HepG2 (cell line): ENCODE measurements around the gene TTC28. TPM values are rescaled to one million over a fixed set of nuclear protein-coding genes. Genes with fewer than 3 reads are reported as not detected.

Experiments
- ARNT2 ChIP-seq: sonication (generic); formaldehyde crosslinking; IDR thresholded peaks from 2 replicates; pipeline ENCODE4 v1.8.0; 2022; ENCODE audit warnings: mild to moderate bottlenecking, low read depth, missing genetic modification reagents, moderate library complexity
- CREB3 ChIP-seq: sonication (generic); formaldehyde crosslinking; IDR thresholded peaks from 2 replicates; pipeline ENCODE4 v1.5.0; 2020; ENCODE audit warnings: missing genetic modification reagents
- IRX3 ChIP-seq: sonication (generic); formaldehyde crosslinking; IDR thresholded peaks from 2 replicates; pipeline ENCODE4 v1.8.1; 2023; ENCODE audit warnings: mild to moderate bottlenecking, low read depth, missing genetic modification reagents, borderline replicate concordance
- KLF15 ChIP-seq: sonication (generic); formaldehyde crosslinking; IDR thresholded peaks from 2 replicates; pipeline ENCODE4 v1.8.1; 2023; ENCODE audit warnings: borderline replicate concordance, mild to moderate bottlenecking, inconsistent platforms, missing genetic modification reagents, mixed read lengths
- MED8 ChIP-seq: sonication (generic); formaldehyde crosslinking; IDR thresholded peaks from 2 replicates; pipeline ENCODE4 v1.8.1; 2023; ENCODE audit warnings: mild to moderate bottlenecking, missing genetic modification reagents; ENCODE audit not compliant: insufficient replicate concordance
- MYNN ChIP-seq: sonication (generic); formaldehyde crosslinking; IDR thresholded peaks from 2 replicates; pipeline ENCODE4 v1.4.0; 2020; ENCODE audit warnings: mild to moderate bottlenecking, low read depth, missing genetic modification reagents
- NFE2L2 ChIP-seq: fragments of 150-350 bp; IDR thresholded peaks from 2 replicates; pipeline ENCODE4 v1.6.1; 2014; ENCODE audit warnings: low read length
- RCOR2 ChIP-seq: IDR thresholded peaks from 2 replicates; pipeline ENCODE4 v1.6.1; 2016; ENCODE audit warnings: missing biosample characterization, missing genetic modification reagents
- SMARCC2 ChIP-seq: fragments of 450-650 bp; IDR thresholded peaks from 2 replicates; pipeline ENCODE4 v1.6.1; 2017; ENCODE audit warnings: antibody characterized with exemption, mild to moderate bottlenecking
- YY1 ChIP-seq: IDR thresholded peaks from 2 replicates; pipeline ENCODE4 v1.6.1; 2011; ENCODE audit warnings: low read length, low read depth, moderate library complexity, mild to moderate bottlenecking; ENCODE audit not compliant: insufficient read depth, insufficient replicate concordance
- ZBTB7B ChIP-seq: sonication (generic); formaldehyde crosslinking; IDR thresholded peaks from 2 replicates; pipeline ENCODE4 v1.4.0; 2020; ENCODE audit warnings: missing genetic modification reagents
- ZNF362 ChIP-seq: sonication (generic); formaldehyde crosslinking; IDR thresholded peaks from 2 replicates; pipeline ENCODE4 v1.4.0; 2020; ENCODE audit warnings: missing genetic modification reagents, mild to moderate bottlenecking, borderline replicate concordance
- polyA plus RNA-seq, 8 experiments: library from polyadenylated mRNA; depleted of rRNA in 3 of 8; stranded (reverse) in 7 of 8; unstranded in 1 of 8; fragments of >200 nt; fragmentation: Illumina TruSeq in 4 of 8; extraction: Trizol in 4 of 8; gene quantifications; 2 replicates each; pipeline versions ENCODE4 v1.2.1 to v1.2.3, GENCODE V29; 2011 to 2016; ENCODE audit warnings: low read depth in 4 of 8, missing spikeins in 1 of 8, mixed read lengths in 1 of 8; ENCODE audit not compliant: insufficient read depth in 1 of 8
- total RNA-seq, 5 experiments: library from RNA; depleted of rRNA; stranded (reverse); fragments of >200 nt; fragmentation: Illumina TruSeq; extraction: Trizol; gene quantifications; 2 replicates each; pipeline ENCODE4 v1.2.3, GENCODE V29; 2016; ENCODE audit warnings: low read depth in 1 of 5
- TF ChIP-seq, protein P1 (sequence below): sonication (generic); formaldehyde crosslinking; conservative IDR thresholded peaks from 2 replicates; pipeline ENCODE4 v1.8.0; 2022; ENCODE audit warnings: low read depth, missing genetic modification reagents

Gene TTC28
- total and polyA plus RNA-seq, 2 of the 13 experiments (the other 11 are each of a cell fraction or from before 2014, with no cell fraction given) = 4.2 to 13.1 TPM

- TF ChIP-seq ARNT2 (CRISPR knock-in tag) (no peak), RCOR2 (CRISPR knock-in tag) (no peak), MYNN (CRISPR knock-in tag) (no peak), YY1 (no peak), MED8 (CRISPR knock-in tag) (no peak), SMARCC2 (no peak), KLF15 (CRISPR knock-in tag) (no peak), NFE2L2 (no peak), CREB3 (CRISPR knock-in tag) (no peak), IRX3 (no peak), ZBTB7B (no peak), ZNF362 (CRISPR knock-in tag) (no peak)
- TF ChIP-seq, protein P1, sequence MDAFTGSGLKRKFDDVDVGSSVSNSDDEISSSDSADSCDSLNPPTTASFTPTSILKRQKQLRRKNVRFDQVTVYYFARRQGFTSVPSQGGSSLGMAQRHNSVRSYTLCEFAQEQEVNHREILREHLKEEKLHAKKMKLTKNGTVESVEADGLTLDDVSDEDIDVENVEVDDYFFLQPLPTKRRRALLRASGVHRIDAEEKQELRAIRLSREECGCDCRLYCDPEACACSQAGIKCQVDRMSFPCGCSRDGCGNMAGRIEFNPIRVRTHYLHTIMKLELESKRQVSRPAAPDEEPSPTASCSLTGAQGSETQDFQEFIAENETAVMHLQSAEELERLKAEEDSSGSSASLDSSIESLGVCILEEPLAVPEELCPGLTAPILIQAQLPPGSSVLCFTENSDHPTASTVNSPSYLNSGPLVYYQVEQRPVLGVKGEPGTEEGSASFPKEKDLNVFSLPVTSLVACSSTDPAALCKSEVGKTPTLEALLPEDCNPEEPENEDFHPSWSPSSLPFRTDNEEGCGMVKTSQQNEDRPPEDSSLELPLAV (CRISPR knock-in tag) = no peak
Observed at GRCh38 chr22:28465841-28466240, 213.8 kb downstream of the TTC28 start (continued).
